CD4-positive, alpha-beta T cell treated with Interleukin-15 for 1 hour (primary cell): ENCODE results near the gene MUC5AC.
"Not testable (repeated sequence)": the region's sequence is repeated elsewhere in the genome, so short reads cannot be mapped to it uniquely, and the experiment has no call there.

Experiments
- DNase-seq: peaks from one replicate; pipeline ENCODE4 v3.0.0-alpha.2; 2020

The MUC5AC gene

DNA sequence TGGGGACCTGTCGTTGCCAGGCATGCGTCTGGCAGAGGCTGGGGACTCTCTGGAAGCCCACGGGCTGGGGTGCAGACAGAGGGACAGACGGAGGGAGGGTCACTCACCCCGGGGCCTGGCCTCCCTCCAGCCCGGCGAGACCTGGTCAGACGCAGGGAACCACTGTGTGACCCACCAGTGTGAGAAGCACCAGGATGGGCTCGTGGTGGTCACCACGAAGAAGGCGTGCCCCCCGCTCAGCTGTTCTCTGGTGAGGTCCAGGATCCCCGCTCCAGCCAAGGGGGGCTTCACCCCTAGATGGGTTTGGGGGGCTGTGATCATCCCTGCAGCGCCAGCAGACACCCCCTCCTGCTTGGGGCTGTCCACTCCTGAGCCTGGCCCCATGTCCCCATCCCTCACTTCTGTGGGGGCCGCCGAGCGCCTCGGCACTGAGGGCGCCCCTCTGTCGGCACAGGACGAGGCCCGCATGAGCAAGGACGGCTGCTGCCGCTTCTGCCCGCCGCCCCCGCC lies 41.5 kb downstream of the MUC5AC start:
- peak; percentile 13 for DNase-seq

DNA sequence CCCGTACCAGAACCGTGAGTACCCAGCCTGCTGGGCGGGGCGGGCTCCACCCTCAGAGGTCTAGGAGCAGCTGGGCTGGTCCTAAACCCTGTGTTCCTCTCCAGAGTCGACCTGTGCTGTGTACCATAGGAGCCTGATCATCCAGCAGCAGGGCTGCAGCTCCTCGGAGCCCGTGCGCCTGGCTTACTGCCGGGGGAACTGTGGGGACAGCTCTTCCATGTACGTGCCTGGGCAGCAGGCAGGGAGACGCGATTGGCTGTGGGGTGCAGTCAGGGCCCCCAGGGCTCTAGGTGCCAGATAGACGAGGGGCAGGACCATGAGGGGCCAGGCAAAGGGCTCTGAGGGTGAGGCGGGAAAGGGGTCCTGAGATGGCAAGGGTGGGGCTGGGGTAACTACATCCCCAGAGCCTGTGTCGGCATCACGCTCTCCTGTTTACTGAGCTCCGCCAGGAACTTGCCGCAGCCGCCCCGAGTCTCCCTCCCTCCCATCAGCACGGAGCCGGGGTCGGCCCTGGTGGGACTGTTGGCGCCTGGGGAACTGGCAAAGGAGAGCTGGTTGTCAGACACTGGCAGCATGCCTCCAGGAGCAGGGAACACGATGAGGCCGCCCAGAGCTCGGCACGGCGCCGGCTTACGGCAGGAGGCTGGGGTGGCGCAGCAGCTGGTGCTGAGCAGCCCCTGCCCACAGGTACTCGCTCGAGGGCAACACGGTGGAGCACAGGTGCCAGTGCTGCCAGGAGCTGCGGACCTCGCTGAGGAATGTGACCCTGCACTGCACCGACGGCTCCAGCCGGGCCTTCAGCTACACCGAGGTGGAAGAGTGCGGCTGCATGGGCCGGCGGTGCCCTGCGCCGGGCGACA lies 42.2 kb downstream of the MUC5AC start:
- DNase-seq: peak; percentile 11

DNA sequence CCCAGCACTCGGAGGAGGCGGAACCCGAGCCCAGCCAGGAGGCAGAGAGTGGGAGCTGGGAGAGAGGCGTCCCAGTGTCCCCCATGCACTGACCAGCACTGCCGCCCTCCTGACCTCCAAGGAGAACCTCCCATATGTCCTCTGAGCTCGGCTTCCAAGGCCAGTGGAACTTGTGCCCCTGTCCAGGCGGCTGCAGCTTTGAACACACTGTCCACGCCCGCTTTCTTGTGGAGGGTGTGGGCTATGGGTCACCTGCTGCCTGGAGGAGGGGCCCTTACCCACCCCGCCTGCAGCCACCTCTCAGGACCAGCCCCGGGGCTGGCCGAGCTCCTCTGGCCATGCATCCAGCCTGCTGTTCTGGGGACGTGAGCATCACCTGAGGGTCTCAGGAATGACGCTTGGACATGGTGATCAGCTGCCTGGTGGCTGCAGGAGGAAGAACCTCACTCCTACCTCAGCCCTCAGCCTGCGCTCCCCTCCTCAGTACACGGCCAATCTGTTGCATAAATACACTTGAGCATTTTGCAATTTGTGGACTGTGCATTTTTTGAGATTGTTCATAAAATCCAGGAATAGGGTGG lies 42.9 kb downstream of the MUC5AC start:
- DNase-seq: peak; percentile 13

DNA sequence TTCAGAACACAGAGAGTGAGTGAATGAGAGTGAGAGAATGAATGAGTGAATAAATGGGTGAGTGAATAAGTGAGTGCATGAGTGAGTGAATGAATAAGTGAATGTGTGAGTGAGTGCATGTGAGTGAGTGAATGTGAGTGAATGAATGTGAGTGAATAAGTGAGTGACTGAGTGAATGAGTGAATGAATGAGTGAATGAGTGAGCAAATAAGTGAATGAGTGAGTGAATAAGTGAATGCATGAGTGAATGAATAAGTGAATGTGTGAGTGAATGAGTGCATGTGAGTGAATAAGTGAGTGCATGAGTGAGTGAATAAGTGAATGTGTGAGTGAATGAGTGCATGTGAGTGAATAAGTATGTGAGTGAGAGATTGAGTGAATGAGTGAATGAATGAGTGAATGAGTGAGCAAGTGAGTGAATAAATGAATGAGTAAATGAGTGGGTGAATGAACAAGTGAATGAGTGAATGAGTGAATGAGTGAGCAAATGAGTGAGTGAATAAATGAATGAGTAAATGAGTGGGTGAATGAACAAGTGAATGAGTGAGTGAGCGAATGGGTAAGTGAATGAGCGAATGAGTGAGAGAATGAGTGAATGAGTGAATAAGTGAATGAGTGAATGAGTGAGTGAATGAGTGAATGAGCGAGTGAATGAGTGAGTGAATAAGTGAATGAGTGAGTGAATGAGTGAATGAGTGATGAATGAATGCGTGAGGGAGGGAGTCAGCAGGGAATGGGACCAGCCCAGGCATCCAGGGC lies 43.8 kb downstream of the MUC5AC start:
- no peak for DNase-seq

DNA sequence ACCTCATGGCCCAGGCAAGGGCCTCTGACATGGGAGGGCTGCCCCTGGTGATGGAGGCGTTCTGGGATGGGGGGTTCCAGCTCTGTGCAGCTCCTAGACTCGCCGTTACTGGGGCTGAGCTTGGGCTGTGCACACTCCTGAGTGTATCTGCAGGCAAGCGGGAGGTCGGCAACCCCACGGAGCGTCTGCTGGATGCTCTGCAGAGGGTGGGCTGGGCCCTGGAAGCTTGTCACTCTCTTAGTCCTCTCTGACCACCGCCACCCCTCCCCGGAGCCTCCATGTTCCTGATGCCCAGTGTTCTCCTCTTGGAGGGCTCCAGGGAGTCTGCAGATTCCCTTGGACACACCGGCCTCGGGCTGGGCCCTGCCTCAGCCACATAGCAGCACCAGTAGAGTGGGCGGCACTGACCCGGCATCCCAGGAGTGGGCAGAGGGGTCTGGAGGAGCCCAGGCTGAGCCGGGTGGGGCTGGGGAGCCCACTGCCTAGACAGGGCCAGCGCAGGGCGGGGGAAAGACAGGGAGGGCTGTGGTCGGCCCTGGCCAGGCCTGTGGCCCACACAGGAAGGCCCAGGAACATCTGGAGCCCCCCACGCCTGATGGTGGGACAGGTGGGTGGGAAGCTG lies 44.5 kb downstream of the MUC5AC start:
- peak; percentile 10 for DNase-seq

DNA sequence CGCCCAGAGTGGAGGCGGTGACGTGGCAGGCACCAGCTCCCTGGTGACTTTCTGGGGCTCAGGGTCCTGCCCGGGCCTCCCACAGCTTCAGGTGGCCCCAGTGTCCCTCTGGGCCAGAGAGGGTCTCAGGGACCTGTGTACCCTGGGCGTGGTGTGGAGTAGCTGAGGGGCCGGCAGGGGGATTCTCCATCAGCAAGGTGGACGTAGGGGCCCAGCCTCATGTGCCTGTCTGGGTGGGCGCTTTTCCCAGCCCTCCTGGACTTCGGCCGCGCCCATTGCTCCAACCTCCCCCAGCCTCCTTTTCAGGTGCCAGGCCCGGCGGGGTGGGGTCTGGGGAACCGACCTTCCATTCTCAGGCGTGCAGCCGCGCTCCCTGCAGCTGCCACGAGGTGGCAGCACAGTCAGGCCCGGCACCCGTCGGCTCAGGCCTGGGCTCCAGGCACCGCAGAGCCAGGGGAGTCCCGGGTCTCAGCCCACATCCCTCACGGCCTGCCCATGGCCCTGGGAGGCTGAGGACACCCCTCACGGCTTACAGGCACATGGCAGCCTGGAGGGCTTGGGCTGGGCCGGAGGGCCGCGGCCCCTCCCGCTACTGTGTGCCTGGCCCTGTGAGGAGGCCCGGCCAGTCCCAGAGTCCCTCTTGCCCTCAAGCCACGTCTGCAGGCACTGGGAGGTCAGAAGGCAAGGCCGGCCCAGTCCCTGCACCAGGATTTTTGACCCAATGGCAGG lies 45.2 kb downstream of the MUC5AC start:
- DNase-seq: peak; percentile 47

DNA sequence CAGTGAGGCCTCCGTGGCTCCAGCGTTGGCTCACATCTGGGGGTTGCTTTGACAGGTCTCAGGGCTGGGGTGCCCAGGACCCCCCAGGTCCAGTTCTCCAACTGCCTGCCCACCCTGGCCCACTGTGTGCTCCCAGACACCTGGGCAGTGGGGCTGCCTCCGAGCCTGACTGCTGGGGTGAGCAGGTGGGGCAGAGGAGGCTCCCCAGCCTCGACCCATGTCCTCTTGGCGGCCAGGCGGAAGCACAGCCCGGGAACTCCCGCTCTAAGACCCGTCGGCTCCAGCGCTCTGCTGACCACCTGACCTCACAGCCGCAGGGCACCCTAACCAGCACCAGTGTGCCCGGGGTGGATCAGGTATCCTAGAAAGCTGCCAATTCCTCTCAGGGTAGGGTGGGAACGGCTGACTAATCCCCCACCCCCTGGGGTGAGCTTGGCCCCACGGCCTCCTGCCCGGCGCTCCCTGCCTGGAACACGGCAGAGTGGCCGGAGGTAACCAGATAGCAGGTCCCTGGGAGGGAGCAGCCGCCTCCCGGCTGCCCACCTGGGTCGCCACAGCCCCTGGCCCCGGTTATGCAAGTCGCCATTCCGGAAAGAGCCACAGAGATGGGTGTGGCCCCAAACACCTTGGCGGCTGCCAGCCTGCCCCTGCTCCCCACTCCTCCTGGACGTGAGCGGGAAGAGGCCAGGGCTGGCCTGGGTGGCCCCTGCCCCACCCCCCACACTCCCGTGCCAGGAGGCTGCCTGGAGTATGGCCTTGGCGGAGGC lies 45.9 kb downstream of the MUC5AC start:
- peak; percentile 15 for DNase-seq

DNA sequence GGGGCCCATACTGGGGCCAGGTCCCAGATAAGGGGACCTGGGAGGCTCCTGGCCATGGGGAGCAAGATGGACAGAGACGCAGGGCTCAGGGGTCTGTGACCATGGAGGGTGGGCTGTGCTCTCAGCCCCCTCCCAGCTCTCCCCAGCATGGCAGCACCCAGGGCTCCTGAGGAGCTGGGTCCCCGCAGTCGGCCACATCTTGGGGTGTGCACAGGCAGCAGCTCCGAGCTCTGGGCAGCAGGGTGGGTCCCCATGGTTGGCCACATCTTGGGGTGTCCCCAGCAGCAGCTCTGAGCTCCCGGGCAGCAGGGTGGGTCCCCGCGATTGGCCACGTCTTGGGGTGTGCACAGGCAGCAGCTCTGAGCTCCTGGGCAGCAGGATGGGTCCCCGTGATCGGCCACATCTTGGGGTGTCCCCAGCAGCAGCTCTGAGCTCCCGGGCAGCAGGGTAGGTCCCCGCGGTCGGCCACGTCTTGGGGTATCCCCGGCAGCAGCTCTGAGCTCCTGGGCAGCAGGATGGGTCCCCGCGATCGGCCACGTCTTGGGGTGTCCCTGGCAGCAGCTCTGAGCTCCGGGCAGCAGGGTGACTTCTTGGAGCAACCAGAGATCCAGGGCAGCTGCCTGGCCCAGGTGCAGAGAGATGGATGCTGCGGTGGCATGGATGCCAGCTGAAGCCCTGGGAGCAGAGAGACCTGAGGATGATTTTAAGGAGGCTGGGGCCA lies 46.8 kb downstream of the MUC5AC start:
- DNase-seq: peak; percentile 5

DNA sequence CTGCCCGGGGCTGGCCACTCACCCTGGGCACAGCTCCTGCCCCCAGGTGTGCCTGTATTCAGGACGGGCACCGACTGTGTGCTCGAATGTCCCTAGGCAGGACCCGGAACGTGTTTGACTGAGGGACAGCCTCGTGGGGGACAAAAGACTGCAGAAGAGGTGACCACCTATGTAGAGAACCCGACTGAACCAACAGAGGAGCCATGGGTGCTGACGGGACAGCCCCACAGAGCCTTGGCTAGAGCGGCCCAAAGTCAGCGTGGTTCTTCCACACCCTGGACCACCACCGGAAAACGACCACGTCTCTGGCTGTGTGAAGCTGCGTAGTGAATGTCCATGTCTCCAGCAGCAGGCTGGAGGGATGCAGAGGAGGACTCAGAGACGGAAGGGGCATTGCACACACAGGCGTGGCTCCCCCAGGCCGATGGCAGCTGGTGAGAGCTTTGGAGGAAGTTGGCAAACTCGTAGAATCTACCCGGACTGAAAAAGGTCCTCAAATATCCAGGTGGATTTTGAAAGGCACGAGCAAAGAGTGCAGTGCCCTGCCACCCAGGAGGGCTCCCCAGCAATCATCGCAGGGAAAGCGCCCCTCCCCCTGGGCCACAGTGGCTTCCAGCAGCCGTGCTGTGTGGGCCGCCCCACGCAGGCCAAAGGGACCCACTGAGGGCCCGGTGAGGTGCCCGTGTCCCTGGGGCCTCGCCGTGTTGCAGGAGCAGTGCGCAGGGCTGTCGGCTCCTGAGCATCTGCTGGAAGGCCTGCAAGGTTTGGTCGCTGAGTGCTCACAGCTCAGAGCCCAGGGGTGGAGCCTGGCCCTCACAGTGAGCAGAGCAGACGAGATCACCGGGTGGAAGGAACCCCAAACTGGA lies 47.6 kb downstream of the MUC5AC start:
- peak; percentile 14 for DNase-seq

DNA sequence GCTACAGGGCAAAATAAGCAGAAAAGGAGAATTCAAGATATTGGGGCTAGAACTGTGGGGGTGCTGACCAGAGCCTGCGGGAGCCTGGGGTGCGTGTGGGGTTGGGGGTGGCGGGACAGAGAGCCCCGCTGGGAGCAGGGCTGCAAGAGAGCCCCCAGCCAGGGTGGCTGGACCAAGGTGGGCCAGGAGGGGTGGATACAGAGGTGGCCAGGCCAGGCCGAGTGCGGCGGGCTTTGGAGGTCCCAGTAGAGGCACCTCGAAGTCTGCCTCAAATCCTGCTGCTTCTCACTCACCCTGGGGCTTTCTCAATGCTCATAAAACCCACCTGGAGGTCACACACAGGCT lies 48.2 kb downstream of the MUC5AC start:
- no peak for DNase-seq

DNA sequence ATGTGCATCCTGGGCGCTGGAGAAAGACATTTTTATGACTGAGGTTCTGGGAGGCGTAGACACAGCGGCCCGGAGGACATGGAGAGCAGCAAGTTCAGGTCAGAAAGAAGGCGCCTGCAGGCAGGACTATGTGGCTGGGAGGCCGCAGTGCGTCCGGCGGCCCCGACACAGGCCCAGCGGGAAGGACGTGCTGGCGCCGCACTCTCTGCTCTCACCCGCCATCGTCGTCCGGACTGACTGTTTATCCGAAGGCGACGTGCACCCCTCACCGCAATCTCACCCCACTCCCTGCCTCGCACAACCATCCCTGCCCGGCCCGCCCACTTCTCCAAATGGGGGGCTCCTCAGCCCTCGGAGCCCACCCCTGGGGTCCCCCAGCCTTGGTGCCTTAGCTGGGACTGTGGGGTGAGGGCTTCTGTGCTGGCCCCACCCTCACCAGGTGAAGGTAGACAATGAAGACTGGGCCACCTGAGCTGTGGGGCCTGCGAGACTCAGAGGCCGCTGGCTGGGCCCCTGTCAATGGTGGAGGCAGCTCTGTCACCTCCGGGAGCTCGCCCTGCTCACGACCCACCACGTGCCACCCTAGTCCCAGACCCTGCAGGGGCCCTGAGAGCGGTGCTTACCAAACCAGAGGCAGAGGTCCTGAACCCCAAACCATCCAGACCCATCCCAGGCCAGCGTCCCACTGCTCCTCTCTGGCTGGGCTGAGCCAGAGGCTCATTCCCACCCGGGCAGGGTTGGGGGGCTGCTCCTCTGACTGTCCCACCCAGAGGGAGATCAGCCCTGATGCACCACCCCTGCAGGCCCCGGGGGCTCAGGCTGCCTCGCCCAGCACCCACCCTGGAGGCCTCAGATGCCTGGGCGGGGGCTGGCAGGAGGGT lies 48.9 kb downstream of the MUC5AC start:
- DNase-seq: peak; percentile 14

DNA sequence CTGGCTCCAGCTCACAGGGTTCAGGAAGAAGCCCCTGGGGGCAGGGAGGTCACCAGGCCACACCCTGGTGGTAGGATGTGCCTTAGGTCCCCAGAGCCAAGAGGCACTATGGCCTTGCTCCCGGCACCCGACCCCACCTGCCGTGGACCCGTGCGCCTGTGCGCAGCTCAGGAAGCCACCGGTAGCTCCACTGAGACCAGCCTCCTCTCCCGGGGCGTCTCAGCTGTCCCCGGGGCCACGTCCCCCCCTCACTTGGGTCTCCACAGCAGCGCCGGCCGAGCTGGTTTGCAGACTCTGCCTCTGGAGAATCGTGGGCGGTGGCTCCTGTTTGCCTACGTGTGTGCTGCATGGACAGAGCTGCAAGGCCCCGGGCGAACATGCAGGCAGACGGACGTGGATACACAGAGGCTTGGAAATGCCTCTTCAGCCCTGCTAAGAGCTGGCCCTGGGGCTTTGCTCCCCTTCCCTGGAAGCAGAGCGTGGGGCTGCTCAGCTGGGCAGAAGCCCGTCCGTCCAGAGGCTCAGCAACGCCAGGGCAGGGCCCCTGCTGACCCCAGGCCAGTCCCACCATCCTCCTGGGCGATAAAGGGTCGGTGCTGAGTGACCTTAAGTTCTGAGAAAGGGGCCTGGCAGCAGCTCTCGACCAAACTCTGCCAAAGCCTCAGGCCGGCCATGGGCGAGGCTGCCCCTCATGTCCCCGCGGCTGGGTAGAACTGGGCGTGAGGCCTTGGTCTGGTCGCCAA lies 49.8 kb downstream of the MUC5AC start:
- peak; percentile 12 for DNase-seq

DNA sequence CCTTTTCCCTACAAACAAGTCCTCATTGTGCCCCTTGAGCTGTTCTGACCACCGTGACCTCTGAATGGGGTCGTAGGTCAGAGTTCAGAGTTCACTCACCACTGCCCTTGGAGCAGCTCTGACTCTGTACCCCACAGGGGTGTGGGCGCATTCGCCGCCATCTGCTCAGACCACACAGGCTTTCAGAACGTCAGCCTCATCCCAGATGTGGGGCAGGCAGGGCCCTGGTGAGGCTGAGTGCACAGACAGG lies 50.3 kb downstream of the MUC5AC start:
- peak; percentile 5 for DNase-seq

DNA sequence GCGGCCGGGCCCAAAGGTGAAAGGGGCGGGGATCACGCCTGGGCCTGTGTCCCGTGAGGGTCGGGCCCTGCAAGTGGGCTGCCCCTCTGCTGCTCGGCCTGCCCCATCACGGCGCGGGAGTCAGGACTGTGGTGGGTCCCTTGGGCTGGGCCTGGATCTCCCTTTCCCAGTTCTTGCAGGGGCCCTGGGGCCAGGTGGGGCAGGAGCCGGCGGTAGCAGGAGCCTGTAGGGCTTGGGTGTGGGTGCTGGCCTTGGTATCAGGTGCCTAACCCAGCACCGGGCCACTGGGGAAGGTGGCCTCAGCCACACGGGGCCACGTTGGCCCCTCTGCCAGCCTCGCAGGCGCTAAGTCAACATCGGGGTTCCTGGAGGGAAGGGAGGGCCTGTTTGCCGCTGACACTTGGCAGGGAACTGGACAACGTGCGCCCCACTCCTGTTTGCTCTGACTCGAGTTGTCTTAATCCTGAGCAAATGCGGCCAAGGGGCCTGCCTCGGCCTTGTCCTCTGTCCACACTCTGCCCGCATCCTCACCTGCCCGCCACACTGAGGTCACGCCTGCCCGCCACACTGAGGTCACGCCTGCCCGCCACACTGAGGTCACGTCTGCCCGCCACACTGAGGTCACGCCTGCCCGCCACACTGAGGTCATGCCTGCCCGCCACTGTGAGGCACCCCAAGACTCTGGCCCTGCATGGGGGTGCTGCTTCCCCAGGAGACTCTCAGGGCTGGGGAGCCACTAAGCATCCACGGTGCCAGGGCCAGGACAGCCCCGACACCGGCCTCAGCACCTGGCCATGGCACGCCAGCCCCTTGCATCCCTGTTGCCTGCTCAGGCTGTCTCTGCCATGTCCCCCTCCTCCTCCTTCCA lies 50.9 kb downstream of the MUC5AC start:
- DNase-seq: peak; percentile 10

DNA sequence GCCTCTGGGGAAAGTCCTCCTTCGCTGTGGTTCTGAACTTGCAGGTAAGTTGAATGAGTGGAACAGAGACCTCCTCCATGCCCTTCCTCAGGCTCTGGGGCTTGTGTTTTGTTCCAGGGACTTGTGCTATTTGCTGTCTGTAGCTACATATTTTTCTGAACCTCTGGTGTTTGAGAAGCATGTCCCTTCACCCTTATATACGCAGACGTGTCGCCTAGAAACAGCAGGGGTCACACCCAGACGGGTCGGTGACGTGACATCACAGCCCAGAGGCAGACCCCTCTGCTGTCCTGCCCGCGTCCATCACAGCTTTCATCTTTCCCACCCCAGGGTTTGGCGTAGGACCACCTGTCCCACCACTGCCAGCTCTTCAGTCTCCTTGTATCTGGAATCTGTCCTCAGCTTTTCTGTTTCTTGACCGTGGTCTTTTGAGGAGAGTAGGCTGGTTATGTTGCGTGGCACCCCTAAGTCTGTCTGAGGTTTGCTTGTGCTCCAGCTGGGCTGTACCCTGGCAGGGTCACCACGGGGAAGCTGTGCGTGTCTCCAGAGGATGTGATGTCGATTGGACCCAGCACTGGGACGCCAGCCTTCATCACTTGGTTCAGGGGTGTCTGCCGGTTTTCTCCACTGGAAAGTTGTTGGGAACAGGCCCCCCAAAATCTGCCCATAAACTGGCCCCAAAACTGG lies 51.8 kb downstream of the MUC5AC start:
- no peak for DNase-seq

DNA sequence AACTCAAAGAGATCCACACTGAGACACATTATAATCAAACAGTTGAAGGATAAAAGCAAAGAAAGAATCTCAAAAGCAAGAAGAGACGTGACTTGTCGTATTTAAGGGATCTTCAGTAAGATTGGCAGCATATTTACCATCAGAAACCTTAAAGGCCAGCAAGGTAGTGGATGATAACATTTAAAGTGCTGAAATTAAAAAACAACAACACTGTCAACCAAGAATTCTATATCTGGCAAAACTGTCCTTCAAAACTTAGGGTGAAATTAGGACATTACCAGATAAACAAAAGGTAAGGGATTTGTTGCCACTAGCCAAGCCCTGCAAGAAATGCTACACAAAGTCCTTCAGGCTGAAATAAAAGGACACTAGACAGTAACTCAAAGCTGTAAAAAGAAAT lies 54.1 kb downstream of the MUC5AC start:
- no peak for DNase-seq

DNA sequence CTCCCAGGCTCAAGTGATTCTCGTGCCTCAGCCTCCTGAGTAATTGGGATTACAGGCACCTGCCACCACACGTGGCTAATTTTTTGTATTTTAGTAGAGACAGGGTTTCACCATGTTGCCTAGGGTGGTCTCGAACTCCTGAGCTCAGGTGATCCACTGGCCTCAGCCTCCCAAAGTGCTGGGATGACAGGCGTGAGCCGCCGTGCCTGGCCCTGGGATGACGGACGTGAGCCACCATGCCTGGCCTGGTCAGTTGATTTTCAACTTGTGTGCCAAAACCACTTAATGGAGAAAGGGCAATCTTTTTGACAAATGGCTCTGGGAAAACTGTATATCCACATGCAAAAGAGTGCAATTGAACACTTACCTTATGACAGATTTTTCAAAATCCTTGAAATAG lies 58.1 kb downstream of the MUC5AC start:
- not testable (repeated sequence) for DNase-seq
